Ascending aorta (tissue), 2 donors: ENCODE results near the gene ADRA2B. TPM values are rescaled to one million over a fixed set of nuclear protein-coding genes. Genes with fewer than 3 reads are reported as not detected.

Experiments used
- DNase-seq, 2 donors: peaks; one replicate each; pipeline ENCODE4 v3.0.0-alpha.2; 2019; ENCODE audit warnings: low spot score in 2 of 2
- H3K27ac ChIP-seq, 2 donors: fragments of 200-600 bp; sonication (generic); one replicate each; pipeline ENCODE4 v1.5.1; 2016 to 2017; ENCODE audit warnings: mild to moderate bottlenecking in 1 of 2
- H3K27me3 ChIP-seq: fragments of 200-600 bp; sonication (generic); one replicate; pipeline ENCODE4 v1.5.1; 2017
- H3K36me3 ChIP-seq, 2 donors: fragments of 200-600 bp; sonication (generic); one replicate each; pipeline ENCODE4 v1.5.1; 2016
- H3K4me1 ChIP-seq, 2 donors: fragments of 200-600 bp; sonication (generic); one replicate each; pipeline ENCODE4 v1.5.1; 2016 to 2017; ENCODE audit warnings: mild to moderate bottlenecking in 1 of 2
- H3K4me3 ChIP-seq, 2 donors: fragments of 200-600 bp; sonication (generic); one replicate each; pipeline ENCODE4 v1.5.1; 2016 to 2017; ENCODE audit warnings: mild to moderate bottlenecking in 1 of 2
- H3K9me3 ChIP-seq, 2 donors: fragments of 200-600 bp; sonication (generic); one replicate each; pipeline ENCODE4 v1.5.1; 2016
- CTCF ChIP-seq, 3 experiments: fragments of 200-600 bp in 2 of 3; fragments of 450-650 bp in 1 of 3; sonication (generic) in 2 of 3; IDR thresholded peaks; one replicate each; pipeline ENCODE4 v1.5.1; 2016 to 2019; ENCODE audit warnings: antibody characterized with exemption in 3 of 3, mild to moderate bottlenecking in 1 of 3, moderate library complexity in 1 of 3
- intact Hi-C: fragments of 100-400 bp; cut with DNase I; formaldehyde crosslinking; loops from one replicate; pipeline ENCODE4 v1.15.1; 2023
- total RNA-seq: library from RNA; depleted of rRNA; stranded (reverse); fragments of >200 nt; gene quantifications from one replicate; pipeline ENCODE4 v1.1.0, GENCODE V29; 2016

The ADRA2B gene
- total RNA-seq, 1 donor from 2014 or later: 9.4 TPM

- Histone ChIP-seq H3K4me3 (no peak overlapping the region), H3K36me3 (no peaks in the 10 kb centered on the region), H3K4me1 (peaks cover 9 to 25% of the 10 kb centered on the region in 2 donors), H3K27ac (no peak overlapping the region), H3K27me3 (no peaks in the 10 kb centered on the region), H3K9me3 (no peaks in the 10 kb centered on the region)
- peak in 1 of 2 donors; percentile 44 for DNase-seq
- intact Hi-C loops: no loop called here
- no peak for TF ChIP-seq CTCF (IDR thresholded peaks at IDR 0.05)
Observed at GRCh38 chr2:96150791-96151594, 34.6 kb upstream of the ADRA2B start.

GRCh38 chr2:96150007-96150640 lies 33.8 kb upstream of the ADRA2B start:
- no peak overlapping the region for H3K27ac ChIP-seq
- no peaks in the 10 kb centered on the region for H3K36me3 ChIP-seq
- intact Hi-C loops: no loop called here
- H3K4me3 ChIP-seq: no peak overlapping the region
- H3K27me3 ChIP-seq: no peaks in the 10 kb centered on the region
- H3K9me3 ChIP-seq: no peaks in the 10 kb centered on the region
- DNase-seq: peak in 1 of 2 donors; percentile 51
- no peak for TF ChIP-seq CTCF (IDR thresholded peaks at IDR 0.05)
- peaks cover 12 to 30% of the 10 kb centered on the region in 2 donors for H3K4me1 ChIP-seq

GRCh38 chr2:96148410-96149217 lies 32.2 kb upstream of the ADRA2B start:
- Histone ChIP-seq H3K36me3 (no peaks in the 10 kb centered on the region), H3K9me3 (no peaks in the 10 kb centered on the region), H3K27me3 (no peaks in the 10 kb centered on the region), H3K27ac (peak overlapping the region; percentile 78 to 83), H3K4me3 (no peak overlapping the region), H3K4me1 (peaks cover 16 to 30% of the 10 kb centered on the region in 2 donors)
- intact Hi-C loops: loop anchor here (5.0 kb wide), 1 partner anchor 104 kb away; no protein-coding TSS in a partner anchor
- peak; percentile 83 to 93 for DNase-seq
- no peak for TF ChIP-seq CTCF (IDR thresholded peaks at IDR 0.05)

DNA sequence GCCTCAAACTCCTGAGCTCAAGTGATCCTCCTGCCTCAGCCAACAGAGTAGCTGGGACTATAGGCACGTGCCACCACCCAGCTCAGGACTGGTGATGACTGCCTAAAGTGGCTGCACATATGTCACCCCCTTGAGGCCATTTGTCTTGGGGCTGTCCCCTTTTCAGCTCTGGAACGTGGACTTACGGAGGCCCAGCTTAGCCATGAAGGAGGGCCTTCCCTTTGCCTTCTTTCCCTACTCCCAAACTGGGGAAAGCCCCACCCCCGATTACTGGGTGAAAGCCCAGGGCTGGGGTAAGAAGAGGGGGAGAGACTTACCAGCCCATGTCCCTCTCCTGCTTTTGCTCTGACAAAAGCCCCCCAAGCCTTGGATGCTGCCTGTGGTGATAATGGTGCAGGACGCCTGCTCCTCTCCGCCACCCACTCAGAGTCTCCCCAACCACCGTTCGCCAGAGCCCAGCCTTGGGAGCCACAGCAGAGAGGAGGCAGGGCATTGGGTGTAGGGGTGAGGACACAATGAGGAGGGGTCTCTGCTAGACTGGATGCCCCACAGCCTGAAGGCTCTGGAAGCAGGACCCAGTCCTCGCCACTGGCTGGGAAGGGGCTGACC lies 31.3 kb upstream of the ADRA2B start:
- H3K4me3 ChIP-seq: no peak overlapping the region
- no peaks in the 10 kb centered on the region for H3K36me3 ChIP-seq
- no peak for TF ChIP-seq CTCF (IDR thresholded peaks at IDR 0.05)
- intact Hi-C loops: loop anchor here (5.0 kb wide), 1 partner anchor 105 kb away; no protein-coding TSS in a partner anchor
- H3K9me3 ChIP-seq: no peaks in the 10 kb centered on the region
- peak overlapping the region; percentile 78 to 83 for H3K27ac ChIP-seq
- H3K27me3 ChIP-seq: no peaks in the 10 kb centered on the region
- DNase-seq: peak; percentile 9 to 63
- peaks cover 16 to 30% of the 10 kb centered on the region in 2 donors for H3K4me1 ChIP-seq
